Measurements from ENCODE around the gene KRTAP10-5.

KRTAP10-5 gene

DNA sequence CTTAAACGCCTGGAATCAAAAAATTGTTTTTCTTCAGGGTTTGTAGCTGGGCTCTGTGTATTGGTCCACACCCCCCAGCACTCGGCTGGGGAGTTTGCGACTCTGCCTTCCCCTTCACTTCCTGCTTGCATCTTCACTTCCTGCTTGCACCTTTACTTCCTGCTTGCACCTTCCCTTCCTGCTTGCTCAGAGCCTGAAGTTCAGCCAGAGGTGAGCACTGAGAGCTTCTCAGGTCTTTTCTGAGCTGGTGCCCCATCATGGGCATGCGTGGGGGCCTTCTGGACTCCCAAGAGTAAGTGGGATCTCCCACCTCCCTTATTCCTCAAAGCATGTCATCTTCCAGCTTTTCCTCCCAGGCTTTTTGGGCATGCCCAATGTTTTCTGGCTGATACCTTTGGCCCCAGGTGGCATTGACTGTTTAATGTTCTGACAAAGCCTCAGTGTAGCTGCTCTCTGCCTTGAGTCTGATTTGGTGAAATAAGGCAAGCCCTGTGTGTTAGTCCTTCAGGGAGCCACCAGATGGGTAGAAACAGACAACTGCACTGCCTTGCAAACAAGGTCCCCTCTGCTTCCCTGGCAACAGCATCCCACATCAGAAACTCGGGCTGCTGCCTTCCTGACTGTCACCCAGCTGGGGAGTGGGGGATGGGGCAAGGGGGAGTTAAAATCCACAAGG lies 32.6 kb downstream of the KRTAP10-5 start:
- no peak for DNase-seq

DNA sequence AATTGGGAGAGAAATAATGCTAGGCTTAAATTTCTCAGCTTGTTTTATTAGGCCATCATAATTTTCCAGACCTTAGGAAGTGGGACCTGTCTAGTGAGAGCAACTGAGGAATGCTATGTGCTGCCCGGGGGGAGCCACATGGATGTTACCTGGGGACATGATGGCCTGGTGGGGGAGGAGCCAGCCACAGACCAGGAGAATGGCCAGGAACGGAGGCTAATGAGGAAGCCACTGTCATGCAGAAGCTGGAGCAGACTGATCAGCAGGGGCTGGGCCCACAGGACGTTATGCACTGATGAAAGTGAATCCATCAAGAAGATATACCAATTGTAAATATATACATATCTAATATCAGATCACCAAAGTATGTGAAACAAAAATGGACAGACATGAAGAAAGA lies 35.8 kb downstream of the KRTAP10-5 start:
- DNase-seq: no peak

DNA sequence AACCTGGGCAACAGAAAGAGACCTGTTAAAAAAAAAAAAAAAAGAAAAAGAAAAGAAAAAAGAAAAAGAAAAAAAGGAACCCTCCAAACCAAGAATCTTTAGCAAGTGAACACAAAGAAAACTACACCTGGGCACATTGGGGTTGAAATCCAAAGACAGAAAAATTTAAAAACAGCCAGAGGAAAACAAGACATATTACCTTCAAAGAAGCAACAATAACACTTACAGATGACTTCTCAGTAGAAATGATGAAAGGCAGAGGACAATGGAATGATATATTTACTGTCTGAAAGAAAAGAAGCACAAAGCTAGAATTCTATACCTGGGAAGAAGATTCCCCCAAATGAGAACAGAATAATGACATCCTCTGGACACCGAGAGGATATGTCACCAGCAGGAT lies 37.7 kb downstream of the KRTAP10-5 start:
- DNase-seq: no peak

DNA sequence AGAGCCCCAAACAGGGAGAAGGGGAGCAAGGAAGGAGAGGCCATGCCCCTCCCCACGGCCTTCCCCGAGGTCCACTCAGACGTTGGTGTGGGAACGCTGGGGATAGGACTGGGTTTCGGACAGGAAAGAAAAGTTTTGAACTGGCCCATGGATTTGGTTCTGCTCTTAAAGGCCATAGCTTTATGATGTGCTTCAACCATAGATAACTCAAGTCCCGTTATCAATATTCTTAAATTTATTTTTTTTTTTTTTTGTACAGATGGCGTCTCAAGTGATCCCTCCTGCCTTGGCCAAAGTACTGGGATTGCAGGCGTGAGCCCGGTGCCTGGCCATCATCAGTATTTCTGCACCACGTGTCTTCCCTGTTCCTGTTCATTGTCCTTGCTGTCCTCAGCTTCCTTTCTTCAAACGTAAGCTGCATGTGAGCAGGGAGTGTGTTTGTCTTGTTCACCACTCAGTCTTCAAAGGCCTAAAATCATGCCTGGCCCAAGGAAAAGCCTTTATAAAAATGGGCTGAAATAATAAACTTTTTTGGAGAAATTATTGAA lies 39.6 kb downstream of the KRTAP10-5 start:
- DNase-seq: no peak

DNA sequence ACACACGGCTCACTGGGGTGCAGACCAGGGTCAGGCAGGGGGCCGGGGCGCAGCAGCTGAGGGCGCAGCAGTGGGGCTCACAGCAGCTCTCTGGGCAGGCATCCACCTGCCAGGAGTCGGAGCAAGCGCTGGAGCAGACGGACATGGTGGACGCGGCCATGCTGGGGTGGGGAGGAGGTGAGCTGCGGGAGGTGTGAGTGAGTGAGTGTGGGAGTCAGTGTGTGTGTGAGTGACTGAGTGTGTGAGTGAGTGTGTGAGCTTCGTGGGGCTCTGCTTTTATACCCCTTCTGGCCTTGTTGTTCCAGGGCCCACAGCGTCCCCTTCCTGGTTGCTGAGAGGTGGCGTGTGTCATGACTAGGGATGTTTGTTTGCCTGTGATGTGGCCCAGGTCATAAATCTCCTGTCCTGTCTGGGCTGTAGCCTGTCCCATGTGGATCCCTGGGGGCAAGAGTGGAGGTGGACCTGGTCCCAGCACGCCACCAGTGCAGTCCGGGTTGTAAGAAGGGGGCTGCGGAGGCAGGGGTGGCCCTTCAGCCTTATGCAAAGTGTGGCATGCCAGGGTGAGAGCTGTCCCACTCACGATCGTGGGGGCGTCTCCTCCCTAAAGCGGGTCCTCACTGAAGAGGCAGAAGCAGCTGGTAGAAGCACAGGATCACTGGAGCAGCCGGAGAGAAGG lies 40.3 kb downstream of the KRTAP10-5 start, which contains the start of gene KRTAP10-1:
KRTAP10-1 (minus strand) TSS at position 205 of the 676 bp plus-strand sequence; CDS start at position 160, 45 bp downstream.
- DNase-seq: no peak

DNA sequence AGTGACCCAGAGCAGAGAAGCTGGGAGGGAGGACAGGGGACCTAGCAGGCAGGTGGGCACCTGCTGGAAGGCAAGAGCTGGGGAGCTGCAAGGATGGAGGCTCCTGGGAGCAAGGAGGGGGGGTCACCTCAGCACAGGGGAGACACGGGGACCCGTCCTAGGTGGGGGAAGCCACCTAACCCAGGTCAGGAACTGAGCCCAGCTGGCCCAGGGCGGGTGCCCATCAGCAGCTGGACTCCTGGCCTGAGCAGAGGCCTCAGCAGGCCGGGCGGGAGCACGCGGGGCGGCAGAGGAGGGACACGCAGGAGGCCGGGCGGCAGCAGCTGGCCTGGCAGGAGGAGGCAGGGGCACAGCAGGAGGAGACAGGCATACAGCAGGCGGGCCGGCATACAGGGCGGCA lies 41.4 kb downstream of the KRTAP10-5 start:
- DNase-seq: no peak

- DNase-seq: no peak
Observed at GRCh38 chr21:44537930-44538911, 42.2 kb downstream of the KRTAP10-5 start.

GRCh38 chr21:44535963-44536362 lies 44.4 kb downstream of the KRTAP10-5 start:
- DNase-seq: no peak

DNA sequence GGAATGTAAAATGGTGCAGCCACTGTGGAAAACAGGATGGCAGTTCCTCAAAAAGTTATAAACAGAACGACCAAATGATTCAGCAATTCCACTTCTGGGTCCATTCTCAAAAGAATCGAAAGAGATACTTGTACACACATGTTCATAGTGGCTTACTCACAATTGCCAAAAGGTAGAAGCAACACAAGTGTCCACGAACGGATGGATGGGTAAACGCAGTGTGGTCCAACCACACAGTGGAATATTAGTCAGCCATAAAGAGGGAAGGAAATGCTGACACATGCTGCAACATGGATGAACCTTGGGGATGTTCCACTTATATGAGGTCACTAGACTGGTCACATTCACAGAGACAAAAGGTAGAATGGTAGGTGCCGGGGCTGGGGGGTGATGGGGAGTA lies 45.7 kb downstream of the KRTAP10-5 start:
- DNase-seq: no peak

- no peak for DNase-seq
Observed at GRCh38 chr21:44533891-44534627, 46.3 kb downstream of the KRTAP10-5 start.

DNA sequence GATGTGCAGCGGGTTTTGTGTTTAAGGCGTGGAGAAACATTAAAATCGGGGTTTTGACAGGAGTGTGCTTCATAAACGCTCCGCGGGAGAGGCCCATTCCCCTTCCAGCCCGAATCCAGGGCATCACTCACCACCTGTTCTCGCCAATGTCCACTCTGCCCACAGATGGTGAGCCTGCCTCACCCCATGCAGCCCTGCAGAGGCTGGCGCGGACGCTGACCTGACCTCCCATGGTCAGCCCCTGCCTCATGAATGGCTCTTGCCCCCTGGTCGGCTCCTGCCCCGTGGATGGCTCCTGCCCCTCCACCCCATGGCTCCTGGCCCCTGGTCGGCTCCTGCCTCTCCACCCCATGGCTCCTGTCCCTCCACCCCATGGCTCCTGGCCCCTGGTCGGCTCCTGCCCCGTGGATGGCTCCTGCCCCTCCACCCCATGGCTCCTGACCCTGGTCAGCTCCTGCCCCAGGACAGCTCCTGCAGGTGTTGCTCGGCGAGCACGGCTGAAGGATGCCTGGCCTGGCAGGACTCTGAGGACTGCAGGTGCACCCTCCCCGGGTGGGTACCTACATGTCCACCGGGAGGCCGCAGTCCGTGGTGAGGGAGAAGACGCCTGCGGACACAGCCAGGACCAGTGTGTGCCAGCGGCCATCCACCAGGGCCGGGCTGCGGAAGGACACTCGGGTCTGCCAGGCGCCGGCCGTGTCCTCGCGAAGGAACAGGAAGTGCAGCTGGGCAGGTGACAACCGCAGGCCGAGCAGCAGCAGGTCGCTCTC lies 47.1 kb downstream of the KRTAP10-5 start:
- DNase-seq: no peak

DNA sequence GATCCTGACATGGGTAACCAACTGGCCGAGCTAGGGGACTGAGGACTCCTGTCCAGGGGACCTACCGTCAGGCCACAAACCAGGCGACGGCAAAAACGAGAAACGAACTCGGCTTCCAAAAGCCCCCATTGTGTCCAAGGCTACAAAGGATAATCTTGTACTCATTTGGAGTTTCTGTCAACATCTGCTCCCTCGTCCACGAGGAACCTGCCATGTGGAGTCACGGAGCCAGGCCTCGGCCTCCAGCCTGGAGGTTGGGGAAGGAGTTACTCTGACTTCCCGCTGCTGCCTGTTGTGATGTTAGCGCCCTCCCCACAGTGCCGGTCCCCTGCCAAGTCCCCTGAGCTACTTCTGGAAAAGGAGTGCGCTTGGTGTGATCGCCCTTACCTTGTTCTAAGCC lies 47.7 kb downstream of the KRTAP10-5 start:
- no peak for DNase-seq

DNA sequence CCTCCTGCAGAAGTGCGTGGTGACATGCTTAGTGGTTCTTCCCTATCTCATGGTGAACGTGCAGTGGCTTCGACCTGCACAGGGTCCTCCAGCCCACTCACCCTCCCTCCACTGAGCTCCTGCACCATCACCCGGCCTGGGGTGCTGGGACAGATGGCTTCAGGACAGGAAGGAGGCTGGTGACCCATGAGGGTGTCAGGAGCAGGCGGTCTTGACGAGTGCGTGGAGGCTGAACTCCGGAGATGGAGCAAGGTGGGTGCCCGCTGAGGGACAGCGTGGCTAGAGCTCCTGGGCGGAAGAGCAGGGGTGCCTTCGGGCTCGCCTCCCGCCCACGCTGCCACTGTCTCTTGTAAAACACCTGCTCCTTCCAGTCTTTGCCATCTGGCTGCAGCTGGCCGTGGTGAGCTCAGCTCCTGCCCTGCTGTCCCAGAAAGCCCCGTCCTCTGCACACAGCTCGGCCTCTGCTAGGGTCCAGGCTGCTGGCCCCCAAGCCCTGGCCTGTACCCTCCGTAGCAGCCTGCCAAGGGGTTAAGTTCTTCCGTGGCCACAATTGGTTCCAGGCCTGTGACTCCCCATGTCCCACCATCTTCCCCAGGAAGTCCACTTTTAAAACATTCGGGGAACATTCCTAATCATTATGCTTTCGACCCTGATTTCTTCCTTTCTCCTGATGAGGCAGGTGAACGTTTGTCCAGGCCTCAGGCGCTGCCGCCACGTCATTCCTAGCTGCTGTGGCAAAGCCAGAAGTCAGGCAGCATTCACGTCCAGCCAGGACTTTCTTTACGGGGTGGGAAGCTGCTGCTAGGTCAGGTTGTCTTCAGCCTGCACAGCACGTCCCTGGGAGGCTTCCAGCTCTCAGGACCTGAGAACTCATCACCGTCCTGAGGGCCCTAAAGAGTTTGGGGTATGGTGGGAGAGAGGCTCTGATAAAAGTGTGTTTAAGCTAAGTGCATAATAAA lies 48.5 kb downstream of the KRTAP10-5 start:
- no peak for DNase-seq

DNA sequence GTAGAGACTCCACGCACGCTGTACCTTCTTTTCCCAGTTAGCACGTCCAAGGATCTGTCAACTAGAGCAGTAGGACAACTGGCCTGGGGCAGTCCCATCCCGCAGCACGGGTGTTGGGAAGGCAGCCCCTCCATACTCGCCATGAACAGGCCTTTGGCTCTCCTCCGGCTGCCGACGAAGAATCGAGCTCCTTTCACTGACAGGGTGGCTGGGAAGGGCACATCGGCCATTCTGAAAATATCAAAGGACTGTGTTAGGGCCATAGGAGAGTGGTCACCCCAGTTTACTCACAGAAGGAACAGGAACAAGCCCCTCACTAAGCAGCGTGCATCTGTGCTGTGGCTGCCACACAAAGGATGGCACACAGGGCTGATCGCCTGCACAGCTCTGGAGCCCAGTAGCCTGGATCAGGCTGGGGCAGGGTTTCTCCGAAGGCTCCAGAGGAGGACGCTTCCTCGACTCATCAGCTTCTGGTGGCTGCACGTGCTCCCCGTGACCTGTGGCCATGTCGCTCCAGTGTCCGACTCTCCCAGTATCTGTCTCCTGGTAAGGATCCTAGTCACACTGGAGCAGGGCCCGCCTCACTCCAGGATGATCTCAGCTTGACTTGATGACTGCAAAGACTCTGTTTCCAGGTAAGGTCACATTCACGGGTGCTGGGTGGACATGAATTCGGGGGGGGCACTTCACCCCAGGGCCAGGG lies 49.4 kb downstream of the KRTAP10-5 start:
- DNase-seq: no peak

- DNase-seq: no peak
Observed at GRCh38 chr21:44530221-44530902, 50.0 kb downstream of the KRTAP10-5 start.

DNA sequence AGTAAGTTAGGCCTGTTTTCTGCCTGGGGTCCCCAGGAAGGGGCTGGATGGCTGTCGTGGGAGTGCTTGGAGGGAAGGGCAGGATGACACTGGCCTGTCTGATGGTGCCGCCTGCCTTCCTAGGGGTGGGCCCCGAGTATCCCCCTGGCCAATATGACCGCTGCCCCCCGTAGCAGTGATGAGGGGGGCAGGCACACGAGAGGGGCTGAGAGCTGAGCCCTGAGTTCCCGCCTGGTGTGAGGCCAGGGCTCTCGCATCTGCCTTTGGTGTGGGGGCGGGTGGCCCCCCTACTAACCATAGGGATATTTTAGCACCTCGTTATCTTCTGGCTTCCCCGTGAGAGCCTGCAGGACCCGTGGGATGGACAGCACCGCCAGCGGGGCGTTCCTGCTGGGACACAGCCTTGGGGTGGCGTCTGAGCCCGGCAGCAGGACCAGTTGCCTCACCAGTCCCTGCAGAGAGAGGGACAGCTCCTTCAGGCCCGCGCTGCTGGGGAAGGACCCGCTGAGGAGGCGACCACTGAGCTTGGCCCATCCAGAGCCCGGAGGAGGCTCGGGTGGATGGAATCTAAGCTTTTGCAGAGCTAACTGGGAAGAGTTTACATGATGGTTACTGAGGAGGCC lies 50.8 kb downstream of the KRTAP10-5 start:
- DNase-seq: no peak
